Measurements from ENCODE around the gene LCN10.

The LCN10 gene

GRCh38 chr9:136735812-136736480 is 6.8 kb downstream of the LCN10 start:
- DNase-seq, result no peak

GRCh38 chr9:136734837-136735496 is 7.8 kb downstream of the LCN10 start:
- no peak for DNase-seq

GRCh38 chr9:136733611-136734010 is 9.1 kb downstream of the LCN10 start:
- no peak for DNase-seq

GRCh38 chr9:136732444-136733178 is 10.1 kb downstream of the LCN10 start:
- no peak for DNase-seq

GRCh38 chr9:136729926-136730325 is 12.8 kb downstream of the LCN10 start:
- DNase-seq, result no peak

GRCh38 chr9:136729144-136729543 is 13.6 kb downstream of the LCN10 start:
- DNase-seq, result no peak

GRCh38 chr9:136728548-136729123 is 14.1 kb downstream of the LCN10 start:
- no peak for DNase-seq

GRCh38 chr9:136728080-136728547 is 14.6 kb downstream of the LCN10 start:
- peak; percentile 95 for DNase-seq

GRCh38 chr9:136726631-136727191 is 16.0 kb downstream of the LCN10 start:
- DNase-seq, result no peak

- DNase-seq, result no peak
These were observed 16.6 kb downstream of the LCN10 start for GRCh38 chr9:136726118-136726517.

- no peak for DNase-seq
These were observed 17.1 kb downstream of the LCN10 start for GRCh38 chr9:136725612-136726011.

GRCh38 chr9:136724772-136725171 is 18.0 kb downstream of the LCN10 start:
- no peak for DNase-seq

GRCh38 chr9:136723989-136724388 is 18.8 kb downstream of the LCN10 start:
- no peak for DNase-seq

GRCh38 chr9:136723362-136723976 is 19.3 kb downstream of the LCN10 start:
- DNase-seq, result no peak

- no peak for DNase-seq
These were observed 19.8 kb downstream of the LCN10 start for GRCh38 chr9:136722969-136723356.

GRCh38 chr9:136722093-136722968 is 20.4 kb downstream of the LCN10 start:
- DNase-seq, result no peak

GRCh38 chr9:136721339-136722092 is 21.2 kb downstream of the LCN10 start:
- no peak for DNase-seq

- DNase-seq, result no peak
These were observed 21.8 kb downstream of the LCN10 start for GRCh38 chr9:136720898-136721338.

- no peak for DNase-seq
These were observed 22.4 kb downstream of the LCN10 start for GRCh38 chr9:136720251-136720897.

GRCh38 chr9:136719195-136719880 is 23.4 kb downstream of the LCN10 start:
- DNase-seq, result no peak

All from stimulated activated CD4-positive, alpha-beta T cell treated with anti-CD3 and anti-CD28 coated beads, Interleukin-12 subunit alpha, Interleukin-12 subunit beta, amount 100 ng/mL, for 4 hours (primary cell).